ENCODE results near the gene ENTPD2.
"Not testable (repeated sequence)": the region's sequence is repeated elsewhere in the genome, so short reads cannot be mapped to it uniquely, and the experiment has no call there.

Gene ENTPD2

DNA sequence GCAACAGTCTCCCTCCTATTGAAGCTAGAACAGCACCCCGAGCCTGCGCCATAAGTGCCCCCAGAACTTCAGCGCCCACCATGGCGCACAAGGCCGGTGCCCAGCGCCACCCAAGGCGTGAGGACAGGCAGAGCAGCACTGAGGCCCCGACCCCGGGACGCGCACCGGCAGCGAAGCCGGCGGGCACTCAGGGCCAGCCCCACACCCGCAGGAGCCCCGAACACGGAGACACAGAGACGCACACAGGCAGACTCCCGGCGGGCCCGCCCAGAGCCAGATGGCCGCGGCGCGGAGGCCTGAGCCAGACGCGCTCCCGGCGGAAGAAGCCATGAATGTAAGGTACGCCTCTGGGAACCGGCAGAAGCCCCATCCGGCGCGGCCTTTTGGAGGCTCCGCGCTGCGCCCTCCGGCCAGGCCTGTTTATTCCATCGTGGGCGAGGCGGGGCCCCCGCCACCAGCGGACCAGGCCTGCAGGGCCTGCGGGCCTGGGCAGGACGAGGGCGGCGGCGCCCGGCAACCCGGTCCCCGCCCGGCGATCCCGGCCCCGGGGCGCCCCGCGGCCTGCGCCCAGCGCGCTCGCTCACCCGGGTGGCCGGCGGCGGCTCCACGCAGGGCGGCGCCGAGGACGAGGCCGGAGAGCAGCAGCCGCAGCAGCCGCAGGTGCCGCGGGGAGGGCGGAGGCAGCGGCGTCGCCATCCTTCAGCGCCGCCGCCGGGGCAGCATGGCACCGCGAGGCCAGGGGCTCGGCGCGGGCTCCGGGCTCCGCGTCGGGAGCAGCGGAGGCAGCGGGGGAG is 8.4 kb downstream of the ENTPD2 start:
- no peak for DNase-seq (ENCODE audit: low read depth)

DNA sequence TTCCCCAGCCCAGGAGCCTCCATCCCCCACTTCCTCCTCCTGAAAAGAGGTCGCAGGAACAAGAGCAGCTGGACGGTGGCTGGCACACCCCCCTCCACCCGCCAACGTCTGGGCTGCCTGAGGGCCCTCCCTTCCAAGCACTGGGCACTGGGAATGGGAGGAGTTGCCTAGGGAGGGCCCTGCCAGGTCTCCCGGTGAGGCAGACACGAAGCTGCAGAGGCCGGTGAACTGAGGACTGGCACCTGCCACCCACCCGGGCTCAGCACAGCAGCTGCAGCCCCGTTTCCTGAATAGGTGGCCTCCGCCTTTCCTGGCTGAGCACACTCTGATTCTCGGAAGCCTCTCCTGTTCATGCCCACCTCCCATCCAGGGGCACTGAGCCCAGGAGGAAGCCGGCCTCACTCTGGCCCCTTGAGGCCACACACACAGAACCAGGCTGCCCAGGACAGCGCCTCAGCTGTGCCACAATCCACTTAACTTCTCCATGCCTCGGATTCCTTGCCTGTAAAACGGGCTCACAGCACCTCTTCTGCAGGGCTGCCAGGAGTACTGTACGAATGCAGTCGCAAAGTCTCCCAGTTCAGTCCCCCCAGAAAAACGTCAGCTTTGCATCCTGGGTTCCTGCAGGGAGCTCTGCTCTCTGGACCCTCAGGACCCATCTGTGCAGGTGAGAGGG is 9.2 kb downstream of the ENTPD2 start:
- DNase-seq (ENCODE audit: low read depth): no peak

DNA sequence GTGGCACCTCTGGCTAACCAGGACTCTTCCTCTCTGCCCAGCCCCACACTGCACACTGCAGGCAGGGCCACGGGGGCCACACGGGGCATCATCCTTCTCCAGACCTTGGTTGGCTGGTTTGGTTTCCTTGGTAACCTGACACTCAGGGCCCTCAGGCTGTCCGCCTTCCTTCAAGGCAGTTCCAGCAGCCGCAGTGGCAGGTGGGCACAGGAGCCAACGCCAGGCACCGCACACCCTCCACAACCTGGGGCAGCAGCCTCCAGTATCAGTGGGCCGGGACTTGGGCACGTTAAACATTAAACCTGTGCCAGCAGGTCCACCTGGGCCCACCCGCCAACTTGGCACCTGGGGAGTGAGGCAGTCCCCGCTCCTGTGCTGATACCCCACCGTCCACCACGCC is 9.8 kb downstream of the ENTPD2 start:
- DNase-seq (ENCODE audit: low read depth): no peak

DNA sequence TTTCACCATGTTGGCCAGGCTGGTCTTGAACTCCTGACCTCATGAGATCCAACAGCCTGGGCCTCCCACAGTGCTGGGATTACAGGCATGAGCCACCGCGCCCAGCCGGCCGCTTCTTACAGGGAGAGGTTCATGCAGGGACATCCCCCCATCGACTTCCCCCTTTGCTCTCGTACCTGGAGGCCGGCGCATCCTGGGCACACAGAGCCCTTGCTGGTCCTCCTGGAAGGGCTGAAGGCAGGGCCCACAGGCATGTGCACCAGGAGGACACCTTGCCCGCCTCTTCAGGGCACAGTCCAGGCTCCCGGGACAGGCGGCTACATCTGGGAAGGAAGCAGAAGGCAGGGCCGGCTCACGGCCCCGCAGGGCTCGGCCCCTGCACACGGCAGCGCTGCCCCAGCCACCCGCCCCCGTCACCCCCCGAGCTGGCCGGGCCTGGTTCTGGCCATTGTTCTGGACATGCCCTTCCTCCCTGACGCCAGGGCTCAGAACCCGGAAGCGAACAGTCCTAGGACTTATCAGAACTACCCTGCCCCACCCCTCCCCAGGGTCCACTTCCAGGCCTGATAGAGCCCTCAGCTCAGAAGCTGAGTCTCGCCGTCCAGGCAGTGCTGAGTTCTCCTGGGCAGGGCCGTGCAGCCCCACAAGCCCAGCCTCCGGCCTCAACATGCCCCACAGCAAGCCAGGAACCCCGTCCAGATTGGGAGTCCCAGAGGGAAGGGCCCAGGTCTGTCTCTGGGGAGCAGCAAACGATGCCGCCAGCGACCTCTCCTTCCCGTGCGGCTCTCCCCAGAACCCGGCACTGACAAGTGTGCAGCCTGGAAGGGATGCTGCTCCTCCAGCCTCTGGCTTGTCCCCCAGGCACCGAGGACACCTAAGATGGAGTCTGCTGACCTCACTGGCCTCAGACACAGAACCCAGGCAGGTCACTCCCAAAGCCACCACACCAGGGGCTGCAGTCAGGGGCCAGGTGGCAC is 10.8 kb downstream of the ENTPD2 start:
- no peak for DNase-seq (ENCODE audit: low read depth)

DNA sequence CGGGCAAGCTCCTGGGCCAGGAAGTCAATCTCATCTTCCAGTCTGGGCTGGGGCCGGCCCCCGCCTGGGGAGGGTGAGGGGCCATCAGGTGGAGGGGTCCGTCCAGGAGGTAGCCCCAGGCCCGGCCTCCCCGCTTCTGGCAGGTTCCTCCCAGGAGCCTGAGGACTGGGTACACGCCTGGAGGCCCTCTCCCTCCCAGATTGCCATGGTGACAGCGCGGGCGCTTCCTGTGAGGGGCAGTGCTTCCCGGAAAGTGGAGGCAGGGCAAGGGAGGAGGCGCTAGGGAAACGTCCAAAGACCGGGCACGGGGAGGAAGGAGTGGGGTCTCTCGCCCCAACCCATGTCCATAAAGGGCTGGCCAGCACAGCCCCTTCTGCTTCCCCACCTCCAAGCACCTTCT is 12.7 kb downstream of the ENTPD2 start:
- DNase-seq (ENCODE audit: low read depth): no peak

DNA sequence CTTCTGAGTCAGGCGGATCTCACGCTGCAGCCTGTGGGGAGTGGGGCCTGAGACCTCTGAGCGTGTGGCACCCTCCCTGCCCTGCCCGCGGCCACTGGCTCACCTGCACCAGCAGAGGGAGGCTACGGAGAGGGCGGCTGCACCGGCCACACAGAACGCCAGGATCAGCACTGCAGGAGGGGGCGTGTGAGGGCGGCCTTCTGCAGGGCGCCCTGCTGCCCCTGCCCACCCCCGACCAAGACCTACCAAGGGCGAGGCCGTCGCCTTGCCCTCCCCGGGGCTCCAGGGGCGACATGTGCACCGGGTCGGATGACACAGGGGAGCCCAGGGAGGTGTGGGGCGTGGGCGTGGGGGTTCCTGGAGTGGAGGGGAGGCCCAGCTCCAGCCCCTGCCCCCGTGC is 13.3 kb downstream of the ENTPD2 start:
- DNase-seq (ENCODE audit: low read depth): no peak

DNA sequence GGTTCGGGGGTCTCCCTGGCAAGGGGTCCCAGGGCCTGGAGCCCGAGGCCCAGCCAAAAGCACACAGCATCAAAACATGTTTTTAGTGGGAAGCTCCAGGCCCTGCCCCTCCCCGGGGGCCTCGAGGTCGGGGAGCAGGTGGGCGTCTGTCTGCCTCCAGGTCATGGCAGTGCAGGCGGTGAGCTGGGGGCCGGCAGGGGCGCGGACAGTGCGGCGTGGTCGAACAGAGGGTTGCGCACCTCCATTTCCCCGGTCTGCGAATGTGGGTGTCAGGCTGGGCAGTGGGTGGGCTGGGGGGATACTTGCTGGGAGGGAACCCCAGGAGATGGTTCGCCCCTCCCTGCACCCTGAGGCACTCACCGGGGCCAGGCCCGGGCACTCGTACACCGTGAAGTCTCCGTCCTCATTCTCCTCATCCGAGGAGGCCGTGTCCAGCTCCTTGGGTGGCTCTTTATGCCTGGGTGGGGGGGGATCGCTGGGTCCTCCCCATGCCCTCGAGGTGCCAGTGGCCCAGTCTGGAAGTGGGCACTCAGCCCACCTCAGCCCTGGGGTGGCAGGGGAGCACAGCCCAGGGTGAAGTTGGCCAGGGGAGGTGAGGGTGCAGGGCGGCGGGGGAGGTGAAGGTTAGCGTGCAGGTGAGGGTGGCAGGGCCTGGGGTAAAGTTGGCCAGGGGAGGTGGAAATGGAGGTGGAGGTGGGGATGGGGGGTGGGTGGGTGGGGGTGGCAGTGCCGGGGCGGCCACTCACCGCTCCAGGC is 14.1 kb downstream of the ENTPD2 start:
- DNase-seq (ENCODE audit: low read depth): no peak

DNA sequence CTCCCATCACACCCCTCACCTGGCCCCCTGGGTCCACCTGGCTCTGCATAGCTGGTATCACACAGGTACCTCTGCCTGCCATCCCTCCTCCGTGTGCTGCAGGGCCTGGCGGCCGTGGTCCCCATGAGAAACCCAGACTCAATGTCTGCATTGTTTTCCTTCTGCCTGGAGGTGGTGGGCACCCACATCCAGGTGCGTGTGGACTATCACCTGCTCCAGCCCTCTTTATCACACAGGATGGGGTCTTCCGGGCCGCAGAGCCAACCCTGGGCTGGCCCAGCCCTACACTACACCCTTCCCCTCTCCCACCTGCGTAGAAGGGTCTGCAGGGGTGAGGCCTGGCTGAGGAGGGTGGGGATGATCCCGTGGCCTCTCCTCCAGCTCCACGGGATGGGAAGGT is 14.9 kb downstream of the ENTPD2 start:
- DNase-seq (ENCODE audit: low read depth): no peak

DNA sequence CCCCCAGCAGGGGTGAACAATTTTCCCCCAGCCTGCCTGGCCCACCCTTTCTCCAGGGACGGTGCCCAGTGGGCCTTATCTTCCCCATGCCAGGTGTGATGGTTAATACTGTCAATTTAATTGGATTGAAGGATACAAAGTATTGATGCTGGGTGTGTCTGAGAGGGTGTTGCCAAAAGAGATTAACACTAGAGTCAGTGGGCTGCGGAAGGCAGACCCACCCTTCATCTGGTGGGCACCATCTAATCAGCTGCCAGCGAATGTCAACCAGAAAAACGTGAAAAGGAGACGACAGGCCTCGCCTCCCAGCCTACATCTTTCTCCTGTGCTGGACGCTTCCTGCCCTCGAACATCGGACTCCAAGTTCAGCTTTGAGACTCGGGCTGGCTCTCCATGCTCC is 16.4 kb downstream of the ENTPD2 start:
- no peak for DNase-seq (ENCODE audit: low read depth)

DNA sequence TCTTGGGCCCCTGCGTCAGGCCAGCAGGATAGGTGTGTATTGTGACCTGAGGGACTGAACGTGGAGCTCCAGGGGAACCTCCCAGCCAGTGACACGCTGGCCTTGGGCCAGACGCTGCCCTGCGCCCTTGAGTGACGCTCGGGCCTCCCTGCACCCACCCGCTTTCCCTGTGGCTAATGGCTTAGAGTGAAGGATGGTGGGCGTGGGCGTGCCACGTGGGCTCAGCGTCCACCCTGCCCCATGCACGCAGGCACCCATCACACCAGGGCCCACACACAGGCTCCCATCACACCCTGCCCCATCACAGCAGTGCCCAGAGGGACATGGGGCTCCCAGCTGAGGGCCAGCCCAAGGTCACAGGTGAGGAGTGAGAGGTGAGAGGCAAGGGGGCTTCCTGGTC is 16.8 kb downstream of the ENTPD2 start:
- DNase-seq (ENCODE audit: low read depth): no peak

DNA sequence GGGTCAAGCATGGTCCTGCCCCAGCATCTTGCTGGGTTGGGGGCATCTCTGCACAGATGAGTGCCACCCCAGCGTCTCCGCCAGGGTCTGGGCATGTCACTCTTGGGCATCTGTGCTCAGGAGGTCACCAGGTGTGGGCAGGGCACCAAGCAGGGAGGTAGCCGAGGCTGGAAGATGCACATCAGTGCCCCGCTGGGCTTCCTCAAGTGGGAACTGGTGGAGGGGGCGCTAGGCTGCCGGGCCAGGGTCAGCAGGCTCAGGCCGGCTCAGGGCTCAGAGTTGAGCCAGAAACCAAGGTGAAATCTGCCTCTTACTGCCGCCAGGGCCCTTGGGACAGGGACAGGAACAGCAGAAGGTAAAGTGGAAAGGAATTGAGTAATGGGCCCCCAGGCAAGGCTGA is 17.9 kb downstream of the ENTPD2 start:
- DNase-seq (ENCODE audit: low read depth): no peak

DNA sequence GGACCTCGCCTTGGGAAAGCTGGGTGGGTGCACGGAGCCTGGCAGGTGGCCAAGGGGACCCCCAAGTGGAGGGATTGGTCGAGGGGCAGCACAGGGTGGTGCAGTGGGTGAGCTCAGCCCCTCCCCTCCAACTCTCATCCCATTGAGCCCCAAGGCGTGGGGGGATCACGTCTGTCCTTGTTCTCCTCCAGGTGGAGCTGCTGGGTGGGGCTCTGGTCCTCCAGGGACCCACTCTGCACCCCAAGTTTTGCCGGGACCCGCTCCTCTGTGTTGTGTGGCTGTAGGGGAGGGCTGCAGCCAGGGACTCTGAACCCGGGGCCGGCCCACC is 18.4 kb downstream of the ENTPD2 start:
- no peak for DNase-seq (ENCODE audit: low read depth)

DNA sequence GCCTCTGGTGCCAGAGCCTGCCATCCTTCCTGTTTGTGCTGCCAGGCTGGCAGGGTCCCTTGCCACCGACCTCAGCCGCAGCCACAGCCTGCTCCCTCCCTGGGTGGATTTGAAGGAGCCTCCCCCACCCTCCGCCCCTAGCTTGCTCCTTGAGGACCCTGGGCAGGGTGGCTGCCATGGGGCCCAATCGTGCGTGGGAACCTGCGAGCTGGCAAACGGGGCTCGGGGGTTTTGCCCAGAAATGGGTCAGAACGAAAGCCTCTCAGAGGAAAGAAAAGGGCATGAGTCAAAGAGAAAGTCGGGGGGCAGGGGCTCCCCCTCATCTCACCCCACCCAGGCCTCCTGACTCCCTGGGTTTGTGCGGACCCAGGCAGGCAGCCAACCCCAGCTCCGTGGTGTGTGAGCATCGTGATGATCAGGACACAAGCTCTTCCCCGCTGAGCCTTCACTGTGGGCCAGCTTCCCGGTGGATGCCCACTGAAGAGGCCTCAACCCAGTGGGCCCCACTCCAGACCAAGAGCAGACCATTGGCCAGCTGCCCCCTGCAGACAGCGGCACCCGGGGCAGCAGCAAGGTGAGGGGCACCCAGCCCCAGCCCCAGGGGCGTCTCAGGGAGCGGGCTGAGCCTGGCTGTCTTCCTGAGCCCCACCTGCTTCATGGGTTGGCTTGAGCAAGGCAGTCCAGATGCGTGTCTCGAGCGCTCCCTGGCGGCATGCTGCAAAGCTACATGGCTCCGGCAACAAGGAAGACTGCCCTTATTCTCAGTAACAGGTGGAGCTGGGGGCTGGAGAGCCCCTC is 19.0 kb downstream of the ENTPD2 start:
- no peak for DNase-seq (ENCODE audit: low read depth)

DNA sequence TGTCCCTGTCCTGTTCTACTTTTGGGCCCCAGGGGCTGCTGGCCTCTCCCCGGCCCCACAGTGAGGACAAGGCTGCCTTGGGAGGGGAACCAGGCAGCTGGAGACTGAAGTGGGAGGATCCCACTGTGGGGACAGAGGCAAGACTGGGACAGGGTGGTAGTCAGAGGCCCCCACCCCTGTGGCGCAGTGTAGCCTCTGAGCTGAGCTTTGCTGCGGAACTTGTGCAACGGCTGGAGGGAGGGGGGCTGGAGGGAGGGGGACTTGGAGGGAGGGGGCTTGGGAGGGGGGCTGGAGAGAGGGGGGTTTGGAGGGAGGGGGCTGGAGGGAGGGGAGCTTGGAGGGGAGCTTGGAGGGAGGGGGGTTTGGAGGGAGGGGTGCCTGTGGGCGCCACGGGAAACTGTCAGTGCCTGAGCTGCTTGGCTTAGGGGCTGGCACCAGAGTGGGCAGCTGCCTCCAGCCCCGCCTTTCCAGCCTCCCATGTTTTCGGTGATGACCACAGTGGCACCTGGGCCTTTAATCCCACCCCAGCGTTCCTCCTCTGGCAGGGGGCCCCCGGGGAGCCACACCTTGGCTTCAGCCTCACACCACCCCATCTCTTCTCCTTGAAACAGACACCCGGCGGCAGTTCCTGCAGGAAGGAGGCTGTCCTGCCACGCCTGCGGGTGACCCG is 19.7 kb downstream of the ENTPD2 start:
- no peak for DNase-seq (ENCODE audit: low read depth)

DNA sequence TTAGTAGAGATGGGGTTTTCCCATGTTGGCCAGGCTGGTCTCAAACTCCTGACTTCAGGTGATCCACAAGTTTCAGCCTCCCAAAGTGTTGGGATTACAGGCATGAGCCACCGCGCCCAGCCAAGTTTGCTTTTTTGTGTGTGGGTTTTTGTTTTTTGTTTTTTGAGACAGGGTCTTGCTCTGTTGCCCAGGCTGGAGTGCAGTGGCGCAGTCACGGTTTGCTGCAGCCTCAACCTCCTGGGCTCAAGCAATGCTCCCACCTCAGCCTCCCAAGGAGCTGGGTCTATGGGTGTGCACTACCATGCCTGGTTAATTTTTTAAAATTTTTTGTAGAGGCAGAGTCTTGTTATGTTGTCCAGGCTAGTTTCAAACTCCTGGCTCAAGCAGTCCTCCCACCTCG is 20.4 kb downstream of the ENTPD2 start:
- DNase-seq (ENCODE audit: low read depth): not testable (repeated sequence)

DNA sequence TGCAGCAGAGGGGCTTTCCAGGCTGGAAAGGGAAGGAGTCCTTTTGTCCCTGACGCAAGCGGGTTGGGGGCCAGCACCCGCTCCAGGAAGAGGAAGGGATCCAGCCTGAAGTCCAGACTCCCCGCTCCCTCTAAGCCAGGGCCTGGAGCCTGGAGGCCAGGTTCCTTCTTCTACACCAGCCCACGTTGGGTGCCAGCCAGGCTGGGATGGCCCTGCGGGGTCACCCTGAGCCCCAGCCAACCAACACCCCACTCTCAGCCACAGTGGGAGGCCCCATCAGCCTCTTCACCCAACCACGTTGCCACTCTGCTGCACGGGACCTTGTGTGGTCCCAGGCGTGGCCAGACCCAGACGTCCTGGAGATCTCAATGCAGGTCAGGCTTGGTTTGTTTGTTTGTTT is 21.0 kb downstream of the ENTPD2 start:
- DNase-seq (ENCODE audit: low read depth): no peak

DNA sequence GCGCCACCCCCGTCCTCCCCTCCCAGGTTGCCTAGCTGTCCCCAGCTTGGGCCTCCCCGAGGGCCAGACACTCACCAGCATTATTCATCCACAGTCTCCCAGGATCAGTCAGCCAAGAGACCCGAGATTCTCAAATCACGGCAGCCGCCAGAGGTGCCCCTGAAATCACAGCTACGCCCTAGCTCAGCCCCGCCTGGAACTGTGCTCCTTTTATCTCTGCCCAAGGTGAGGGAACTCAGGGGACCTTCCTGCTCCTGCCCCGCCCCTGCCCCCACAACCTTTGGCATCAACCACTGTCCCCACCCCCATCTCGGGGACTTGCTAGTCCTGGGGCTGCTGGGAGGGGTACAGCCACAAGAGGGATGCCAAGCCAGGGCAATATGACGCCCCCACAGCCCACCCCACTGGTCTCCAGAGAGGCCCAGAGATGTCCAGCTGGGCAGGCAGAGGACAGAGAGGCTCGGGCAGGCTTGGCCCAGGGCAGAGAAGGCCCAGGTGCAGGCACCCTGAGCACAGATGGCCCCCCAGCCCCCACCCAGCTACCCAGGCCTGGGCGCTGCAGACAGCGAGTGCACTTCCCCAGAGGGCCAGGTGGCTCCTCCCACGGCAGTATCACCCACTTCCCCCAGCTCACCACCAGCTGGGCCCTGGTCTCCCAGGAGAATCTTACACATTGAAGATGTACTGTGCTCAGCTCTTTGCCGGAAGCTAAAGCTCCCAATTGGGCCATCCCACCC is 21.8 kb downstream of the ENTPD2 start, which contains the start of gene FUT7:
Gene FUT7 (minus strand): TSS at position 185 of the 737 bp plus-strand sequence. CDS start 97 bp downstream, at position 88.
- no peak for DNase-seq (ENCODE audit: low read depth)

DNA sequence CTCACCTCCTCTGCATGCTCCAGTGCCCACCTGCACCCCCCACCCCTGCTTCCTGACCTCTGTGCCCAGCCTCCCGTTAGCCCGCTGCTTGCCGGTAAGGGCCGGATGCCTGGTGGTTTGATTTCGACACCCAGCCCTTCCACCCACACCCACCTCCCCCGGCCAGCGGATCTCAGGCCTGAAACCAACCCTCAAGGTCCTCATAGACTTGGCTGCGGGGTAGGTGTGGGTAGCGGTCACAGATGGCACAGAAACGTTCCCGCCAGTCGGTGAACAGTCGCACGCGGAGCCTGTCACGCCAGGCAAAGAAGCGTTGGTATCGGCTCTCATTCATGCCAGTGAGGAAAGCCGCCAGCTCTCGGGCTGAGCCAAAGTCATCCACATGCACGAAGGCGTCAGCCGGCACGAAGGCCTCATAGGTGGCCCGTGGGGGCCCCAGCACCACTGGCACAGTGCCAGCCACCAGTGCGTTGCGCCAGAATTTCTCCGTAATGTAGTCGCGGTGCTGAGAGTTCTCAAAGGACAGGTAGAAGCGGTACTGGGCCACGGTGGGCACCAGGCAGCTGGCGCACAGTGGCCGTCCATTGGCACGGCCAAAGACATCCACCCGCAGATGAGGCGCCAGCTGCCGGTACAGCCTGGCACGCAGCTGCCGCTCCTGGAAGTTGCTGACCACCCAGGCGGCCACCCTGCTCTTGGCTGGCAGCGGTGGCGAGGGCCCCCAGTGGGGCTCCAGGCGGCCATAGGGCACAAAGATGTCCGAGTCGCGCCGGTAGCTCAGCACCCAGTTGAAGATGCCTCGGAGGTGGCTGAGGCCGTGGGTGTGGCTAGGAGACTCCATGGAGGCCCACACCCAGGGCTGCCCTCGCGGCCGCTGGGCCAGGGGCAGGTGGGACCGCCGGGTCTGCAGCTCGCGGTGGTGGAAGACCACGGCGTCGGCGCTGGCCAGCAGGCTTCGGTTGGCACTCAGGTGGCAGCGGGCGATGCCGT is 23.0 kb downstream of the ENTPD2 start:
- no peak for DNase-seq (ENCODE audit: low read depth)

DNA sequence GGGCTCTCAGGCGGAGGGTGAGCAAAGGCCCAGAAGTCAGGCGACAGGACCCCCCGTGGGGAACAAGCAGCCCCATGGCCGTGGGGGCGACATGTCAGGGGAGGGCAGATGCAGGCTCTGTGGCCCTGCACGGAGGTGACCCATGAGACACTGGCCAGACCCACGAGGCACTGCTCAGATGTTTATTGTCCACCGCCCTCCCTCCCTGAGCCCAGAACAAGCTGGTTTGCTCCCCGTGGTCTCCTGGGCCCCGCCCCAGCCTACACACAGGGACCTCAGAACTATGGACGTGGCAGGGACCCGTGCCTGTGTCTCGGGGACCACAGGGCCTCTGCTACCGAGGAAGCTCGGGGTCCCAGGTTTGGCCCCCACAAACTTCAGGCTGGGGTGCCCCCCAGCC is 23.9 kb downstream of the ENTPD2 start:
- no peak for DNase-seq (ENCODE audit: low read depth)

All from CMK (cell line).